ENCODE measurements around the gene GPR68.
"Not testable (repeated sequence)": the region's sequence is repeated elsewhere in the genome, so short reads cannot be mapped to it uniquely, and the experiment has no call there.

GPR68 gene

DNA sequence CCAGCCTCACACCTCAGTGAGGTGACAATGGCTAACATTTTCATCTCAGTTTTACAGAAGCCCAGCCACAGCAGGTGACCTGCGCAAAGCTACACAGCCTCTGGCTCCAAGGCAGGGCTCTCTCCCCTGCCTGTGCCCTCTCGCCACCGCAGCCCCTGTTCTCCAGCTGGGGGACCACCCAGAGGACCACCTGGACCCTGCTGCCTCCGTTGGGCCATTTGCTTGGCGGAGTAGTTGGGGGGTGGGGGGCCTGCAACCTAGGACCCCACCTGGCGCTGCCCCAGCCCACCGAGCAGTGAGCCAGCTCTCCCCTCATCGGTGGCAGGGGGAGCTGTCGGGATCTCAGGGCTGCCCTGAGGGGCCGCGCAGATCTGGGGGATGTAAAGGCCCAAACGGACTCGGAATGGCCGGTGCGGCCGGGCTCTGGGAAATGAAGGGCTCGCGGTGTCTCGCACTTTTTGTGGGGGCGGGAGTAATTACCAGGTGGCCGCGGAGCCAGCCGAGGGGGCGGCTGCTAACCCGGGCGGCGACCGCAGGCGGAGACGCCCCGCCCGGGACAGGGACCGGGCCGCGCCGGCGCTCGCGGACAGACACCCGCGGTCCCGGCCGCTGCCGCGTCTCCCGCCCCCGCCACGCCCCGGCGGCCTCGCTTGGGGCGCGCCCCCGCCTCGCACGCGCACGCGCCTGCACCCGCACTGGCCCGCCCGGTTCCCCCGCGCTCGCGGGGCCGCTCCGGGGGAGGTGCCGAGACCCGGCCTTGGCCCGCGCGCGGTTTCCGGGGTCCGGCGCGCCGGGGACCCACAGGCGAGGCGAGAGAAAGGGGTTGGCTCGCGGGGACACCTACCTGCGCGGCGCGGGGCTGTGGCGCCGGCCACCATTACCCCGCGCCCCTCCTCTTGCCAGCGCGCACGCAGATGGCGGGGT is 8.6 kb upstream of the GPR68 start:
- DNase-seq: no peak

GRCh38 chr14:91250912-91251311 is 6.4 kb upstream of the GPR68 start:
- DNase-seq: peak; percentile 51

DNA sequence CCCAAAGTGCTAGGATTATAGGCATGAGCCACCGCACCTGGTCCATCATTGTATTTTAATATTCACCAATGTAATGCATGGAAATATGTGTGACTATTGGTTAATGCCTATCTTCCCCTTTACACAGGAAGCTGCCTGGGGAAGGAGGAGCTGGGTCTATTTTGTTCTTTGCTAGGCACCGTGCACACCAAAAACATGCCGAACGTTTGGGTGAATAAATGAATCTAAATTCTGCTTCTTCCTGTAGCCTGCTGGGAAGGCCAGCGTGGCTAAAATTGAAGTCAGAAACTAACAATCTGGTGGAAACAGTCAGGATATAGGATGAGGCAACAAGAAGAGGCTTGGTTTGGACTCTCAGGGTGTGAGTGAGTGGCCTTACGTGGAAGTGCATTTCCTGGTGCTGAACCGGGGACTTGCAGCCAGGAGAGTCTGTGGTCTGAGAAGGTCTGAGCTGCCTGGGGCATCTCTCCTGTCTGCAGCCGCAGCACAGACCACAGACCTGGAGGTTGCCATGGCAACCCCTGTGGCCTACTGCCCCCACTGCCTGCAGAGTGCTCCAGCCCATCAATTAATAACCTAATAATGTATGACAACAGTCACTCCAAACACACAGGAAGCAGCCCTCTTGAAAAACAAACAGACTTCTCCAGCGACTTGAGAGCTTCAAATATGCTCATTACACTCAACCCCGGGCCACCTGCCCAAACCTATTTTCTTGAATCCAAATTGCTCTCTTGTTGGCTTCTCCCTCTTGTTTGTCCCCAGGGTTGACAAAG is 5.5 kb upstream of the GPR68 start:
- no peak for DNase-seq

GRCh38 chr14:91246051-91246852 is 1.7 kb upstream of the GPR68 start:
- DNase-seq: no peak

DNA sequence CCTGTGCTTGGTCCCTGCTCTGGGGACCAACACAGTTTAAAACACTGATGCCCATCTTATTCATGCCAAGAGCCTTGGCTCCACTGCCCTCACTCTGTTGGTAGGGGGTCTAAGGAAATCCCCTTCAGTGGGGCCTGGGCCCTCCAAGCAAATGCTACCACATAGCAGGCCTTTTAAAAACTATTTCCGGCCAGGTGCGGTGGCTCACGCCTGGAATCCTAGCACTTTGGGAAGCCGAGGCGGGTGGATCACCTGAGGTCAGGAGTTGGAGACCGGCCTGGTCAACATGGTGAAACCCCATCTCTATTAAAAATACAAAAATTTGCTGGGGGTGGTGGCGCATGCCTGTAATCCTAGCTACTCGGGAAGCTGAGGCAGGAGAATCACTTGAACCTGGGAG is 1.1 kb upstream of the GPR68 start:
- not testable (repeated sequence) for DNase-seq

GRCh38 chr14:91245029-91245428 is 525 bp upstream of the GPR68 start:
- DNase-seq: no peak

DNA sequence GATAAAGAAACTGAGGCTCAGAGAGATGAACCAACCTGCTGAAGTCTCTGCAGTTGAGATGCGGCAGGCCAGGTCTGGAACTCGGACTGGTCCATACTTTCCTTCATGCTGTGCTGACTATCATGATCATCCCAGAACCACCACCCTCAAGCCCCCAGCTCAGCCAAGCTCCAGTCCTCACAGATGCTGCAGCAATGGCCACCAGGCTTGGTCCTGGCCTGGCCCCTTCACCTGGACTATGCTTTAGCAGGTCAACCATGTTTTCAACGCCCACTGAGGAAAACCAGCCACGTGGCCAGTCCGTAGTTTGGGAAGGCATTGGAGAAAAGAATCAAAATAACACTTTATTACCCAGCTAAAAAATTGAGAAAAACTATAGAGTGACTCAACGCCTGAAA is 1.4 kb downstream of the GPR68 start:
- DNase-seq: no peak

GRCh38 chr14:91242635-91243034 is 1.9 kb downstream of the GPR68 start:
- no peak for DNase-seq

DNA sequence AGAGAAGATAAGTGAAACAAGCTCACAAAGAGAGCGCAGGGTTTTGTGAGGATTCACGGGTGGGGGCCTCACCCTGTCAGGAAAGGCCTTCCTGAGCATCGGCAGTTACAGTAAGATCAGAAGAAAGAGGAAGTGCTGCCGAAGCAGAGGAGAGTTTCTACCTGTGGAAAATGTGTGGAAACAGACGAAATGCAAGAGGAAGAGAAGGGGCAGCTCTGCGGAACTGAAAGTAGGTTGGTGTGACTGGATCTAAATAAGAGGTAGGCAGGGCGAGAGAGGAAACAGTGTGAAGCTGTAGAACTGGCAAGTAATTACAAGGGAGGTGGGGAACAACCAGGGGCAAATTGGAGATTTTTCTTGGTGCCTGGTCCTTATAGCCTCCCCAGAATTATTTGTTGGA is 2.6 kb downstream of the GPR68 start:
- DNase-seq: no peak

DNA sequence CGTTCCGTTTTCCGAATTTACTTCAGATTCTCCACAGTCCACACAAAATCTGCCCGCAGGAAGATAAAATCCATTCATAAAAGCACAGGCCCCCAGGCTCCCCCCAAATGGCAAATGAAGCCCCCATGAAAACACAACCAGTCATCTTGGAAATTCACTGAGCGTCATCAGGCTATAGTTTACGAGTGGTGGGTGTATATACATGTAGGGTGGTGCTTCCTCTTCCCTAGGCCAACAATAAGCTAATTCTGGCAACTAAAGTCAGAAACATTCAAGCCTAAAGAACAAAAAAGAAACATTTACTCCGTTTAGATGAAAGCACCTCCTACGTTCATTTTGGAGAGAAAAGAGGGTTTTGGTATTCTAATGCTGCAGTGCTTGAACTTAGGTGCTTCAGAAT is 5.8 kb downstream of the GPR68 start:
- no peak for DNase-seq

DNA sequence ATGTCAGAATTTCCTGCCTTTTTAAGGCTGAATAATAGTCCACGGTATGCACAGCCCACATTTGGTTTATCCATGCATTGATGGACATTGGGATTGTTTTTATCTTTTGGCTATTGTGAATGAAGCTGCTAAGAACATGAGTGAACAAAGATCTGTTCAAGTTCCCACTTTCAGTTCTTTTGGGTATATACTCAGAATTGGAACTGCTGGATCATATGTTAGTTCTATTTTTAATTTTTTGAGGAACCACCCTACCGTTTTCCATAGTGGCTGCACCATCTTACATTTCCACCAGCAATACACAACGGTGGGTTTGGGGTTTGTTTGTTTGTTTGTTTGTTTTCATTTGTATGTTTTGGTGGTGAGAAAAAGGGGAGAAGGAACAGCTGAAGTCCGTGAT is 6.4 kb downstream of the GPR68 start:
- DNase-seq: no peak

DNA sequence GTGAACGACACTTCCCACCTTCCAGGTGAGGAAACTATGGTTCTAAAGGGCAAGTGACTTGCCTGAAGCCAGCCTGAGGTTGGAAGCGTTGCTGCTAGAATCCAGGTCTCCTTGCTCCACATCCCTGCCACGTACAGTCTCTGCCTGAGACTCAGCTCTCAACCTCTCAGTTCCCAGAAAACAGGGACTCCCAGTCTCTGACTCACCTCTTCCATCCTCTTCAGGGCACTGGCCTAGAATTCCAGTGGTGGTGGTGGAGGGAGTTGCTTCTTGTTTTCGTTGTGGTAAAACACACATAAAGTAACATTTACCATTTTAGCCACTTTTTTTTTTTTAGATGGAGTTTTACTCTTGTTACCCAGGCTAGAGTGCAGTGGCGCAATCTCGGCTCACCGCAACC is 7.3 kb downstream of the GPR68 start:
- peak; percentile 79 for DNase-seq

DNA sequence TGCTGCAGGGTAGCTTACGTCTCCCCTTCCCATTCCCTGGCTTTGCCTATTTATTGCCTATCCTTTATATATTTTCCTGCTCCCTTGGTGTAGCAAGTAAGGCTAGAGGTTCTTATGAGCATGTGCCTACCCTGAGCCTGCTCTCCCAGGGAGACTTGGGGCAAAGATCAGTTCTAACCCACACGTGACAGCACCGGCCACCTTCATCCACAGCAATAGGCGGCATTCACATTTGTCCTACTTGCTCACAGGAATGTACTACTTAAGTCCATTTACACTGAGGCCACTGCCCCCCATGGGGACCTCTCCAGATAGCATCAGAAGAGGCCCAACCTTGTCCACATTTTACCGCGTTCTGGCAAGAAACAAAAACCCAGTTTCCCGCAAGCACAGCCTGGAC is 8.7 kb downstream of the GPR68 start:
- DNase-seq: no peak

- no peak for DNase-seq
Observed at GRCh38 chr14:91234791-91235114, 9.8 kb downstream of the GPR68 start.

- no peak for DNase-seq
Observed at GRCh38 chr14:91233936-91234790, 10.3 kb downstream of the GPR68 start.

DNA sequence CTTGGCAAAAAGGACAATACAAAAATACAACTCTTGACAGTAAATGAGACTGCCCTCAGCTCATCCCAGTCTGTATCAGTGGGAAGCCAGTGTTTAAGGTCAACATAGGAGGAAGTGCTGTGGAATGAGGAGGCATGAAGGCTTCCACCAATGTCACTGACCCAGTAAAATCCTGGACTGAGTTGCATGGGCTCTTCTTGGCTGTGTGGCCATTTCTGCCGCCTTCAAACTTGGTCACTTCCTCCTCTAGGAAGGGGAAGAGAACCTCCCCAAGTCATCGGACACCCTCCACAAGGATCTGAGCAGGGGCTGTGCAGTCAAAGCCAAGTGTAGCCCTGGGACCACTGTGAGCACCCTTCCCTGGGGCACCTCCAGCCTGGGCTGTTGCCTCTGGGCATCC is 11.9 kb downstream of the GPR68 start:
- DNase-seq: no peak

GRCh38 chr14:91232052-91232451 is 12.5 kb downstream of the GPR68 start:
- DNase-seq: no peak

DNA sequence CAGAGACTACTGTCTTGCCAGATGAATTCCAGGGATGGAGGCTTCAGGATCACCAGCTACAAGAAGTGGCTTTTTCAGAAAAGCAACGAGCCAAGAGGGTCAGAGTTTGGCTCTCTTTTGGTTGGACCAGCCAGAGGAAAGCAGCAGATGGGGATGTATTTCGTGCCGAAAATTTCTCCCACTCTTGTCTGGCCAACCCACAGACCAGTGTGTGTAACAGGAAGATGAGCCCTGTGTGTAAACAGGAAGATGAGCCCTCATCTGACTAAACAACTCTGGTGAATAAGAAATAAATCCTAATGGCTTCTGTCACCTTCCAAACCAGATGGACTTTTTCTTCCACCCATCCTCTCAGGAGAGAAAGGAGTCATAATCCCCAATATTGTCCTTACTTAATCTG is 13.1 kb downstream of the GPR68 start:
- no peak for DNase-seq

GRCh38 chr14:91230397-91231035 is 14.0 kb downstream of the GPR68 start:
- no peak for DNase-seq

- peak; percentile 40 for DNase-seq
Observed at GRCh38 chr14:91229743-91230200, 14.7 kb downstream of the GPR68 start.

DNA sequence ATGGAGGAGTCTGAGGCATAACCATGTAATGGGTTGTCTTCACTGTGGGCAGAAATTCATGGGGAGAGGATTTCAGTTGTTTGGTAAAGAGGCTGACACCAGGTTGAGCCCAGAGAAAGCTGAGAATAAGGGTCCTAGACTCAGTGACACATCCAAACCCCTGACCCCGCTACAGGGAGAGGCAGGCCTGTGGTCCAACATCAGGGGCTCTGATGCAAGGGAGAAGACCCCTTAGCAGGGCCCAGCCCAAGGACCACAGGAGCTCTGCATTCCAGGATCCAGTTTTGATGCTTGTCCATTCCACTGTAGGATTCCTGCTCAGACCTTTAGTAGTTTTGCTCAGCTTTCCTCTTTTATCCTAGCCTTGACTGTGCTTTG is 15.5 kb downstream of the GPR68 start:
- no peak for DNase-seq
